GM23338 (cell line): ENCODE data around the gene LPXN.

Experiments used
- EZH2phosphoT487 ChIP-seq: fragments of 200-600 bp; sonication (generic); IDR thresholded peaks from one replicate; pipeline ENCODE4 v1.8.1; 2018; ENCODE audit warnings: antibody characterized with exemption; ENCODE audit not compliant: unreplicated experiment
- JUNB ChIP-seq: IDR thresholded peaks from one replicate; pipeline ENCODE4 v1.6.1; 2016; ENCODE audit warnings: antibody characterized with exemption; ENCODE audit not compliant: unreplicated experiment
- POLR2AphosphoS5 ChIP-seq: IDR thresholded peaks from 2 replicates; pipeline ENCODE4 v1.6.1; 2016; ENCODE audit warnings: antibody characterized with exemption, low read depth
- TF ChIP-seq, protein P1 (sequence below), 2 experiments: fragments of 200-600 bp in 1 of 2; sonication (generic) in 1 of 2; conservative IDR thresholded peaks; 2 replicates each; pipeline versions ENCODE4 v1.5.1 to v1.6.1; 2016 to 2017; ENCODE audit warnings: antibody characterized with exemption in 2 of 2, low read depth in 2 of 2, mild to moderate bottlenecking in 2 of 2, moderate library complexity in 1 of 2
- TF ChIP-seq, protein P2 (sequence below): IDR thresholded peaks from one replicate; pipeline ENCODE4 v1.6.1; 2018; ENCODE audit warnings: antibody characterized with exemption; ENCODE audit not compliant: unreplicated experiment

DNA sequence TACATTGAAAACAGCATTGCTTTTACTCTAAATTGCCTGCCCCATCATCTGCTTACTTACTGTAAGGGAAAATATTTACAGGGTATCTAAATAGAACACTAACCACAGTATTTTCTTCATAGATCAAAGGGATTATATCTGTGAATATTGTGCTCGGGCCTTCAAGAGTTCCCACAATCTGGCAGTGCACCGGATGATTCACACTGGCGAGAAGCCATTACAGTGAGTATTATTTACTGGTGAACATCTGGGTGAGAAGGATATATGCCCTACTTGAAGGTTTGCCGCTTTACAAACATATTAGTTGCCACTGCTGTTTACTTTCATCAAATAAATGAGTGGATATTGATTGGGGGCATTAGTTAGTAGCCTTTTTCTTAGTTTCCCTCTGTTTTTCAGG lies 40.9 kb upstream of the LPXN start:
- TF ChIP-seq, protein P1, sequence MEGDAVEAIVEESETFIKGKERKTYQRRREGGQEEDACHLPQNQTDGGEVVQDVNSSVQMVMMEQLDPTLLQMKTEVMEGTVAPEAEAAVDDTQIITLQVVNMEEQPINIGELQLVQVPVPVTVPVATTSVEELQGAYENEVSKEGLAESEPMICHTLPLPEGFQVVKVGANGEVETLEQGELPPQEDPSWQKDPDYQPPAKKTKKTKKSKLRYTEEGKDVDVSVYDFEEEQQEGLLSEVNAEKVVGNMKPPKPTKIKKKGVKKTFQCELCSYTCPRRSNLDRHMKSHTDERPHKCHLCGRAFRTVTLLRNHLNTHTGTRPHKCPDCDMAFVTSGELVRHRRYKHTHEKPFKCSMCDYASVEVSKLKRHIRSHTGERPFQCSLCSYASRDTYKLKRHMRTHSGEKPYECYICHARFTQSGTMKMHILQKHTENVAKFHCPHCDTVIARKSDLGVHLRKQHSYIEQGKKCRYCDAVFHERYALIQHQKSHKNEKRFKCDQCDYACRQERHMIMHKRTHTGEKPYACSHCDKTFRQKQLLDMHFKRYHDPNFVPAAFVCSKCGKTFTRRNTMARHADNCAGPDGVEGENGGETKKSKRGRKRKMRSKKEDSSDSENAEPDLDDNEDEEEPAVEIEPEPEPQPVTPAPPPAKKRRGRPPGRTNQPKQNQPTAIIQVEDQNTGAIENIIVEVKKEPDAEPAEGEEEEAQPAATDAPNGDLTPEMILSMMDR (conservative IDR thresholded peaks at IDR 0.05; ENCODE audit: low read depth in 2 of 2): no peak
- TF ChIP-seq JUNB: no peak
- TF ChIP-seq EZH2phosphoT487: no peak
- TF ChIP-seq POLR2AphosphoS5: no peak
- TF ChIP-seq, protein P2, sequence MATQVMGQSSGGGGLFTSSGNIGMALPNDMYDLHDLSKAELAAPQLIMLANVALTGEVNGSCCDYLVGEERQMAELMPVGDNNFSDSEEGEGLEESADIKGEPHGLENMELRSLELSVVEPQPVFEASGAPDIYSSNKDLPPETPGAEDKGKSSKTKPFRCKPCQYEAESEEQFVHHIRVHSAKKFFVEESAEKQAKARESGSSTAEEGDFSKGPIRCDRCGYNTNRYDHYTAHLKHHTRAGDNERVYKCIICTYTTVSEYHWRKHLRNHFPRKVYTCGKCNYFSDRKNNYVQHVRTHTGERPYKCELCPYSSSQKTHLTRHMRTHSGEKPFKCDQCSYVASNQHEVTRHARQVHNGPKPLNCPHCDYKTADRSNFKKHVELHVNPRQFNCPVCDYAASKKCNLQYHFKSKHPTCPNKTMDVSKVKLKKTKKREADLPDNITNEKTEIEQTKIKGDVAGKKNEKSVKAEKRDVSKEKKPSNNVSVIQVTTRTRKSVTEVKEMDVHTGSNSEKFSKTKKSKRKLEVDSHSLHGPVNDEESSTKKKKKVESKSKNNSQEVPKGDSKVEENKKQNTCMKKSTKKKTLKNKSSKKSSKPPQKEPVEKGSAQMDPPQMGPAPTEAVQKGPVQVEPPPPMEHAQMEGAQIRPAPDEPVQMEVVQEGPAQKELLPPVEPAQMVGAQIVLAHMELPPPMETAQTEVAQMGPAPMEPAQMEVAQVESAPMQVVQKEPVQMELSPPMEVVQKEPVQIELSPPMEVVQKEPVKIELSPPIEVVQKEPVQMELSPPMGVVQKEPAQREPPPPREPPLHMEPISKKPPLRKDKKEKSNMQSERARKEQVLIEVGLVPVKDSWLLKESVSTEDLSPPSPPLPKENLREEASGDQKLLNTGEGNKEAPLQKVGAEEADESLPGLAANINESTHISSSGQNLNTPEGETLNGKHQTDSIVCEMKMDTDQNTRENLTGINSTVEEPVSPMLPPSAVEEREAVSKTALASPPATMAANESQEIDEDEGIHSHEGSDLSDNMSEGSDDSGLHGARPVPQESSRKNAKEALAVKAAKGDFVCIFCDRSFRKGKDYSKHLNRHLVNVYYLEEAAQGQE: no peak
